22Rv1 (cell line): ENCODE measurements around the gene RNF217.

Source experiments
- H3K27ac ChIP-seq: fragments of 450-650 bp; 2 replicates; pipeline ENCODE4 v1.5.1; 2017
- CTCF ChIP-seq: fragments of 450-650 bp; IDR thresholded peaks from 2 replicates; pipeline ENCODE4 v1.5.1; 2017; ENCODE audit warnings: mild to moderate bottlenecking
- ZFX ChIP-seq: fragments of 450-650 bp; IDR thresholded peaks from 2 replicates; pipeline ENCODE4 v1.6.1; 2017; ENCODE audit warnings: antibody characterized with exemption, borderline replicate concordance

RNF217 gene

GRCh38 chr6:124928851-124929250 is 33.4 kb upstream of the RNF217 start:
- H3K27ac ChIP-seq, result no peak overlapping the region

GRCh38 chr6:124937645-124938044 is 24.6 kb upstream of the RNF217 start:
- TF ChIP-seq ZFX, result no peak
- no peak for TF ChIP-seq CTCF
- H3K27ac ChIP-seq, result no peak overlapping the region

More at GRCh38 chr6:124928851-124929250, 33.4 kb upstream of the RNF217 start:
- no peak for TF ChIP-seq ZFX

GRCh38 chr6:124941259-124941658 is 21.0 kb upstream of the RNF217 start:
- no peak overlapping the region for H3K27ac ChIP-seq
- TF ChIP-seq ZFX (no peak), CTCF (no peak)

- TF ChIP-seq CTCF, result no peak
- no peak for TF ChIP-seq ZFX
- H3K27ac ChIP-seq, result no peak overlapping the region
These were observed 18.6 kb upstream of the RNF217 start for GRCh38 chr6:124943658-124944057.

- H3K27ac ChIP-seq, result no peak overlapping the region
- TF ChIP-seq ZFX, result no peak
- TF ChIP-seq CTCF, result no peak
These were observed 14.2 kb upstream of the RNF217 start for GRCh38 chr6:124947971-124948451.

GRCh38 chr6:124949706-124950105 is 12.5 kb upstream of the RNF217 start:
- no peak overlapping the region for H3K27ac ChIP-seq
- TF ChIP-seq CTCF (no peak), ZFX (no peak)

GRCh38 chr6:124953808-124954207 is 8.4 kb upstream of the RNF217 start:
- H3K27ac ChIP-seq, result no peak overlapping the region
- no peak for TF ChIP-seq CTCF
- TF ChIP-seq ZFX, result no peak

GRCh38 chr6:124955108-124955856 is 7.0 kb upstream of the RNF217 start:
- no peak for TF ChIP-seq ZFX
- TF ChIP-seq CTCF, result no peak
- H3K27ac ChIP-seq, result no peak overlapping the region
